Measurements from ENCODE around the gene PCDHB7.
"Not testable (repeated sequence)": the region's sequence is repeated elsewhere in the genome, so short reads cannot be mapped to it uniquely, and the experiment has no call there.

Gene PCDHB7

GRCh38 chr5:141182248-141182647, 9.8 kb downstream of the PCDHB7 start, which contains the start of gene PCDHB16:
Gene PCDHB16, plus strand, starts transcription at chr5:141182387. Its CDS starts 173 bp downstream, at chr5:141182560.
- peak; percentile 35 for DNase-seq

- not testable (repeated sequence) for DNase-seq
These were observed 11.8 kb downstream of the PCDHB7 start for GRCh38 chr5:141184117-141184855.

GRCh38 chr5:141186897-141187512, 14.6 kb downstream of the PCDHB7 start, which contains the start of gene PCDHB9:
Gene PCDHB9, plus strand, starts transcription at chr5:141187161. Its CDS starts 158 bp downstream, at chr5:141187319.
- peak; percentile 80 for DNase-seq

GRCh38 chr5:141188682-141189081, 16.2 kb downstream of the PCDHB7 start:
- not testable (repeated sequence) for DNase-seq

GRCh38 chr5:141189131-141189530, 16.7 kb downstream of the PCDHB7 start:
- DNase-seq: not testable (repeated sequence)

GRCh38 chr5:141192110-141192725, 19.8 kb downstream of the PCDHB7 start, which contains the start of gene PCDHB10:
Gene PCDHB10, plus strand, starts transcription at chr5:141192353. Its CDS starts 200 bp downstream, at chr5:141192553.
- DNase-seq: peak; percentile 57

- not testable (repeated sequence) for DNase-seq
These were observed 21.9 kb downstream of the PCDHB7 start for GRCh38 chr5:141194332-141194731.

- DNase-seq: no peak
These were observed 23.9 kb downstream of the PCDHB7 start for GRCh38 chr5:141196363-141196762.

- peak; percentile 36 for DNase-seq
These were observed 27.2 kb downstream of the PCDHB7 start, which contains the start of gene PCDHB11 for GRCh38 chr5:141199359-141200235. Gene PCDHB11, plus strand, starts transcription at chr5:141199627. Its CDS starts 148 bp downstream, at chr5:141199775.

GRCh38 chr5:141201126-141201525, 28.7 kb downstream of the PCDHB7 start:
- not testable (repeated sequence) for DNase-seq

GRCh38 chr5:141201646-141202045, 29.2 kb downstream of the PCDHB7 start:
- DNase-seq: not testable (repeated sequence)

- DNase-seq: peak; percentile 51
These were observed 36.0 kb downstream of the PCDHB7 start, which contains the start of gene PCDHB12 for GRCh38 chr5:141208478-141208877. Gene PCDHB12, plus strand, starts transcription at chr5:141208719. Its CDS starts 189 bp downstream, at chr5:141208908.

GRCh38 chr5:141210281-141210680, 37.8 kb downstream of the PCDHB7 start:
- DNase-seq: not testable (repeated sequence)

GRCh38 chr5:141210849-141211248, 38.4 kb downstream of the PCDHB7 start:
- DNase-seq: not testable (repeated sequence)

GRCh38 chr5:141213656-141214339, 41.4 kb downstream of the PCDHB7 start, which contains the start of gene PCDHB13:
Gene PCDHB13, plus strand, starts transcription at chr5:141213919. Its CDS starts 205 bp downstream, at chr5:141214124.
- peak; percentile 77 for DNase-seq

GRCh38 chr5:141214583-141214982, 42.1 kb downstream of the PCDHB7 start:
- not testable (repeated sequence) for DNase-seq

GRCh38 chr5:141215504-141215903, 43.1 kb downstream of the PCDHB7 start:
- not testable (repeated sequence) for DNase-seq

GRCh38 chr5:141216035-141216434, 43.6 kb downstream of the PCDHB7 start:
- DNase-seq: not testable (repeated sequence)

- DNase-seq: peak; percentile 79
These were observed 50.8 kb downstream of the PCDHB7 start, which contains the start of gene PCDHB14 for GRCh38 chr5:141223112-141223783. Gene PCDHB14, plus strand, starts transcription at chr5:141223343. Its CDS starts 163 bp downstream, at chr5:141223506.

- not testable (repeated sequence) for DNase-seq
These were observed 52.4 kb downstream of the PCDHB7 start for GRCh38 chr5:141224844-141225243.

All from NCI-H69 (cell line).